HEK293 (cell line): ENCODE data around the gene FAF2.

Experiments used
- CTCF ChIA-PET: fragments of 350-600 bp; formaldehyde crosslinking; extraction: SDS; loops from one replicate; lab custom pipeline; 2021; ENCODE audit warnings: antibody characterized with exemption; lab: Yijun Ruan, JAX
- POLR2A ChIA-PET: fragments of 300-600 bp; formaldehyde crosslinking; extraction: SDS; loops from one replicate; lab custom pipeline; 2020; ENCODE audit warnings: antibody characterized with exemption, inconsistent platforms; lab: Yijun Ruan, JAX
- H3K27ac ChIP-seq: fragments of 200-500 bp; sonication (Bioruptor generic); 2 replicates; pipeline ENCODE4 v1.5.1; 2014; ENCODE audit warnings: low read depth, low read length, control low read depth, inconsistent platforms; ENCODE audit errors: extremely low read depth
- H3K36me3 ChIP-seq, 2 experiments: fragments of 200-500 bp in 1 of 2; sonication (Bioruptor generic) in 1 of 2; 1 replicate in 1 of 2; 2 replicates in 1 of 2; pipeline ENCODE4 v1.5.1; 2014 to 2017; ENCODE audit warnings: inconsistent platforms in 2 of 2, low read length in 2 of 2; ENCODE audit not compliant: control insufficient read depth in 2 of 2, insufficient read depth in 1 of 2
- H3K4me1 ChIP-seq: fragments of 200-500 bp; sonication (Bioruptor generic); 2 replicates; pipeline ENCODE4 v1.5.1; 2014; ENCODE audit warnings: mild to moderate bottlenecking, low read length, inconsistent platforms; ENCODE audit not compliant: control insufficient read depth, insufficient read depth
- H3K4me3 ChIP-seq: 2 replicates; pipeline ENCODE4 v1.5.1; 2011; ENCODE audit warnings: low read depth, mild to moderate bottlenecking, control low read depth, low read length, moderate library complexity
- H3K9me3 ChIP-seq: fragments of 200-500 bp; sonication (Bioruptor generic); 2 replicates; pipeline ENCODE4 v1.5.1; 2014; ENCODE audit warnings: low read depth, low read length, inconsistent platforms; ENCODE audit not compliant: control insufficient read depth, insufficient read depth
- GLIS1 ChIP-seq: fragments of 450-650 bp; formaldehyde crosslinking; IDR thresholded peaks from 2 replicates; pipeline ENCODE4 v1.5.1; 2016; ENCODE audit warnings: missing biosample characterization, missing genetic modification characterization
- KLF8 ChIP-seq: fragments of 450-650 bp; formaldehyde crosslinking; IDR thresholded peaks from 2 replicates; pipeline ENCODE4 v1.5.1; 2016; ENCODE audit warnings: missing biosample characterization, missing genetic modification characterization
- PRDM6 ChIP-seq: fragments of 450-650 bp; formaldehyde crosslinking; IDR thresholded peaks from 2 replicates; pipeline ENCODE4 v1.5.1; 2017; ENCODE audit warnings: missing biosample characterization, missing genetic modification characterization
- ZNF398 ChIP-seq: fragments of 450-650 bp; formaldehyde crosslinking; IDR thresholded peaks from 2 replicates; pipeline ENCODE4 v1.5.1; 2017; ENCODE audit warnings: missing biosample characterization, missing genetic modification characterization
- ZNF433 ChIP-seq: fragments of 450-650 bp; formaldehyde crosslinking; IDR thresholded peaks from 2 replicates; pipeline ENCODE4 v1.5.1; 2016; ENCODE audit warnings: missing biosample characterization, missing genetic modification characterization, low read depth
- ZNF670 ChIP-seq: fragments of 450-650 bp; formaldehyde crosslinking; IDR thresholded peaks from 2 replicates; pipeline ENCODE4 v1.5.1; 2016; ENCODE audit warnings: missing biosample characterization, missing genetic modification characterization, low read depth
- ZNF837 ChIP-seq: fragments of 450-650 bp; formaldehyde crosslinking; IDR thresholded peaks from 2 replicates; pipeline ENCODE4 v1.5.1; 2016; ENCODE audit warnings: missing biosample characterization, missing genetic modification characterization
- TF ChIP-seq, protein P1 (sequence below): fragments of 450-650 bp; formaldehyde crosslinking; IDR thresholded peaks from 2 replicates; pipeline ENCODE4 v1.5.1; 2017; ENCODE audit warnings: missing biosample characterization, missing genetic modification characterization
- TF ChIP-seq, protein P2 (sequence below): fragments of 450-650 bp; formaldehyde crosslinking; IDR thresholded peaks from 2 replicates; pipeline ENCODE4 v1.5.1; 2016; ENCODE audit warnings: missing biosample characterization, missing genetic modification characterization, low read depth
- TF ChIP-seq, protein P3 (sequence below): fragments of 450-650 bp; formaldehyde crosslinking; IDR thresholded peaks from 2 replicates; pipeline ENCODE4 v1.5.1; 2016; ENCODE audit warnings: missing biosample characterization, missing genetic modification characterization, borderline replicate concordance

The FAF2 gene

GRCh38 chr5:176466245-176466871 is 18.2 kb downstream of the FAF2 start (continued):
- TF ChIP-seq, protein P1, sequence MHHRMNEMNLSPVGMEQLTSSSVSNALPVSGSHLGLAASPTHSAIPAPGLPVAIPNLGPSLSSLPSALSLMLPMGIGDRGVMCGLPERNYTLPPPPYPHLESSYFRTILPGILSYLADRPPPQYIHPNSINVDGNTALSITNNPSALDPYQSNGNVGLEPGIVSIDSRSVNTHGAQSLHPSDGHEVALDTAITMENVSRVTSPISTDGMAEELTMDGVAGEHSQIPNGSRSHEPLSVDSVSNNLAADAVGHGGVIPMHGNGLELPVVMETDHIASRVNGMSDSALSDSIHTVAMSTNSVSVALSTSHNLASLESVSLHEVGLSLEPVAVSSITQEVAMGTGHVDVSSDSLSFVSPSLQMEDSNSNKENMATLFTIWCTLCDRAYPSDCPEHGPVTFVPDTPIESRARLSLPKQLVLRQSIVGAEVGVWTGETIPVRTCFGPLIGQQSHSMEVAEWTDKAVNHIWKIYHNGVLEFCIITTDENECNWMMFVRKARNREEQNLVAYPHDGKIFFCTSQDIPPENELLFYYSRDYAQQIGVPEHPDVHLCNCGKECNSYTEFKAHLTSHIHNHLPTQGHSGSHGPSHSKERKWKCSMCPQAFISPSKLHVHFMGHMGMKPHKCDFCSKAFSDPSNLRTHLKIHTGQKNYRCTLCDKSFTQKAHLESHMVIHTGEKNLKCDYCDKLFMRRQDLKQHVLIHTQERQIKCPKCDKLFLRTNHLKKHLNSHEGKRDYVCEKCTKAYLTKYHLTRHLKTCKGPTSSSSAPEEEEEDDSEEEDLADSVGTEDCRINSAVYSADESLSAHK (tag by site-specific recombination) = 0 out of 2 replicates have a peak, but pooled peaks have one; percentile 35

DNA sequence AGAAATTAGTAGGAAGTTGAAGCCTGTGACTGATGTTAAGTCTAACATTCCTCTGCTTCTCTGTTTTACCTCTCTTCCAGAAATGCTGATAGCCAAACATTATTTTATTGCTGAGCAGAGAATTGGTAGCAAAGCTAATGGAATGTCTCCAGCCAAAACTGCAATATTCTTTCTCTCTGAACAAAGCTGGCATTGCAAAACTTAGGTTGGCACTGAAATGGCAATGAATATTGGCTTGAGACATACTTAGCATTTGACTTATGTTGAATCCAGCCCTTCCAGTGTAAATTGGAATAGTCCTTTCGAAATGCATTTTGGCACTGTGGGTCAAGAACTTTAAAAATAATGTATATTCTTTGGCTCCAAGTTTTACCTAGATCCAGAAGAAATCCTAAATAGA is 21.1 kb downstream of the FAF2 start:
- Histone ChIP-seq H3K4me3 (no peak overlapping the region), H3K27ac (no peak overlapping the region), H3K36me3 (peaks cover 18% of the 10 kb centered on the region in 2 experiments; a peak in 2 of 3 replicates), H3K9me3 (no peaks in the 10 kb centered on the region), H3K4me1 (peaks cover 11% of the 10 kb centered on the region; the same call in 1 of the 2 replicates)
- TF ChIP-seq ZNF837 (no peak), KLF8 (no peak), ZNF670 (tag by site-specific recombination) (no peak), ZNF398 (tag by site-specific recombination) (no peak), ZNF433 (no peak)
- TF ChIP-seq, protein P2, sequence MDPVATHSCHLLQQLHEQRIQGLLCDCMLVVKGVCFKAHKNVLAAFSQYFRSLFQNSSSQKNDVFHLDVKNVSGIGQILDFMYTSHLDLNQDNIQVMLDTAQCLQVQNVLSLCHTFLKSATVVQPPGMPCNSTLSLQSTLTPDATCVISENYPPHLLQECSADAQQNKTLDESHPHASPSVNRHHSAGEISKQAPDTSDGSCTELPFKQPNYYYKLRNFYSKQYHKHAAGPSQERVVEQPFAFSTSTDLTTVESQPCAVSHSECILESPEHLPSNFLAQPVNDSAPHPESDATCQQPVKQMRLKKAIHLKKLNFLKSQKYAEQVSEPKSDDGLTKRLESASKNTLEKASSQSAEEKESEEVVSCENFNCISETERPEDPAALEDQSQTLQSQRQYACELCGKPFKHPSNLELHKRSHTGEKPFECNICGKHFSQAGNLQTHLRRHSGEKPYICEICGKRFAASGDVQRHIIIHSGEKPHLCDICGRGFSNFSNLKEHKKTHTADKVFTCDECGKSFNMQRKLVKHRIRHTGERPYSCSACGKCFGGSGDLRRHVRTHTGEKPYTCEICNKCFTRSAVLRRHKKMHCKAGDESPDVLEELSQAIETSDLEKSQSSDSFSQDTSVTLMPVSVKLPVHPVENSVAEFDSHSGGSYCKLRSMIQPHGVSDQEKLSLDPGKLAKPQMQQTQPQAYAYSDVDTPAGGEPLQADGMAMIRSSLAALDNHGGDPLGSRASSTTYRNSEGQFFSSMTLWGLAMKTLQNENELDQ = no peak
- TF ChIP-seq, protein P3, sequence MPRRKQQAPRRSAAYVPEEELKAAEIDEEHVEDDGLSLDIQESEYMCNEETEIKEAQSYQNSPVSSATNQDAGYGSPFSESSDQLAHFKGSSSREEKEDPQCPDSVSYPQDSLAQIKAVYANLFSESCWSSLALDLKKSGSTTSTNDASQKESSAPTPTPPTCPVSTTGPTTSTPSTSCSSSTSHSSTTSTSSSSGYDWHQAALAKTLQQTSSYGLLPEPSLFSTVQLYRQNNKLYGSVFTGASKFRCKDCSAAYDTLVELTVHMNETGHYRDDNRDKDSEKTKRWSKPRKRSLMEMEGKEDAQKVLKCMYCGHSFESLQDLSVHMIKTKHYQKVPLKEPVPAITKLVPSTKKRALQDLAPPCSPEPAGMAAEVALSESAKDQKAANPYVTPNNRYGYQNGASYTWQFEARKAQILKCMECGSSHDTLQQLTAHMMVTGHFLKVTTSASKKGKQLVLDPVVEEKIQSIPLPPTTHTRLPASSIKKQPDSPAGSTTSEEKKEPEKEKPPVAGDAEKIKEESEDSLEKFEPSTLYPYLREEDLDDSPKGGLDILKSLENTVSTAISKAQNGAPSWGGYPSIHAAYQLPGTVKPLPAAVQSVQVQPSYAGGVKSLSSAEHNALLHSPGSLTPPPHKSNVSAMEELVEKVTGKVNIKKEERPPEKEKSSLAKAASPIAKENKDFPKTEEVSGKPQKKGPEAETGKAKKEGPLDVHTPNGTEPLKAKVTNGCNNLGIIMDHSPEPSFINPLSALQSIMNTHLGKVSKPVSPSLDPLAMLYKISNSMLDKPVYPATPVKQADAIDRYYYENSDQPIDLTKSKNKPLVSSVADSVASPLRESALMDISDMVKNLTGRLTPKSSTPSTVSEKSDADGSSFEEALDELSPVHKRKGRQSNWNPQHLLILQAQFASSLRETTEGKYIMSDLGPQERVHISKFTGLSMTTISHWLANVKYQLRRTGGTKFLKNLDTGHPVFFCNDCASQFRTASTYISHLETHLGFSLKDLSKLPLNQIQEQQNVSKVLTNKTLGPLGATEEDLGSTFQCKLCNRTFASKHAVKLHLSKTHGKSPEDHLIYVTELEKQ (tag by site-specific recombination) = no peak
- CTCF ChIA-PET = interaction anchor here (0.6 kb wide), 1 partner anchor 286 kb away, joined by 3 read pairs; no protein-coding TSS in a partner anchor
- POLR2A ChIA-PET = interaction anchor here (0.7 kb wide), 1 partner anchor 15 kb away, joined by 3 read pairs; no protein-coding TSS in a partner anchor

DNA sequence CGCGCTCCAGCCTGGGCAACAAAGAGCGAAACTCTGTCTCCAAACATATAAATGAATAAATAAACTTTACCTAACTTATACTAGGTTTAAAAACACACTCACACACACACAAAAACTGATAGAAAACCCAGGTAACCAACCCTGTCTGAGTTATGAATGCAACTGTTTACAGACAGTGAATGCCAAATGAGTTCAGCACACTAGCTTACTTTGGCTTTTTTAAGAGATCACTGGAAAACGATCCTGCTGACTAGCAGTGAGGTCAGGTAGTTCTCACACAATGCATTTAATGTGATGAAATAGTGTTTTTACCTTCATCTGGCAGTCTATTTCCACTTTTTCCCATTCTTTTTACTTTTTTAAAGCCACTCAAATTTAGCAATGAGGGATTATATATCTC is 22.4 kb downstream of the FAF2 start:
- Histone ChIP-seq H3K9me3 (no peaks in the 10 kb centered on the region), H3K36me3 (peaks cover 12 to 18% of the 10 kb centered on the region in 2 experiments; a peak in 2 of 3 replicates), H3K4me1 (peaks cover 10% of the 10 kb centered on the region; the same call in 1 of the 2 replicates), H3K27ac (no peak overlapping the region), H3K4me3 (no peak overlapping the region)
- ChIA-PET CTCF (no interaction called here), POLR2A (interaction anchor here (1.0 kb wide), 1 partner anchor 67 kb away, joined by 3 read pairs; no protein-coding TSS in a partner anchor)
- TF ChIP-seq PRDM6 (tag by site-specific recombination) (peak; percentile 44; the same call in 1 of the 2 replicates), GLIS1 (tag by site-specific recombination) (no peak)
